Measurements from ENCODE around the gene C12orf42.

Gene C12orf42

DNA sequence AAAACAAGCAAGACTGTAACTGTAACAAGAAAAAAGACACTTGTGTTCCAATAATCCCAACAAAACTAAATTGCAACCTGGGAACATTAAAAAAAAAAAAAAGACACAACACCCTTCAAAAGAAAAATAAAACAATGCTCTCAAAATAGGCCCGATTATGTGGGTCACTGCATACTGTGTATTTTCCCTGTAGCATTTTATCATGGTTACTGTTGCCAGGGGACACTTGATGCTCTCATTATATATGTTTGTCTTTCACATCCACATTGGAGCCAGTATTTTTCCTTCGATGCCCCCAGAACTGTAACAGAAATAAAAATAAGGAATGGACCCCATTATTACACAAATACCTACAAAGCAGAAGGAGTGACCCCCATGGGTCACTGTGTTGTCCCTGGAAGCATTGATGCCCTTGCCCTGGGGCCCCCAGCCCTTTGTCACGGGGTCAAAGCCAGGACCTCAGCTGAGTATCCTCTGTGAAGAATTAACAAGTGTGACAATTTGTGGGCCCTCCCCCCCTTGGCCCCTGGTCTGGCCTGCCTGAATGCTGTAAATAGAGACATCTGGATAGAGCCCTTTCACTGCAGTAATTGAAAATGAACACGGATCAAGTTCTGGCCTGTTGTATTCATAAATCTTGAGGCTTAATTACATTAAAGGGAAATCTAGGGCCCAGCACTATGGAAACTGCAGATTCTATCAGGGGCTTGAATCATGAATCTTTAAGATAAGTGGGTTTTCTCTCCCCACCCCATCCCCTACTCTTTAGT lies 72.8 kb downstream of the C12orf42 start:
- Mint-ChIP-seq H3K4me1 (ENCODE audit: low read depth) (peaks cover 4% of the 10 kb centered on the region), H3K27ac (no peak overlapping the region), H3K36me3 (peaks cover 9% of the 10 kb centered on the region), H3K4me3 (no peak overlapping the region), H3K9me3 (ENCODE audit: low read depth) (peaks cover 6% of the 10 kb centered on the region), H3K27me3 (no peaks in the 10 kb centered on the region)

- H3K4me3 Mint-ChIP-seq: no peak overlapping the region
Observed at GRCh38 chr12:103422328-103422727, 73.4 kb downstream of the C12orf42 start.

DNA sequence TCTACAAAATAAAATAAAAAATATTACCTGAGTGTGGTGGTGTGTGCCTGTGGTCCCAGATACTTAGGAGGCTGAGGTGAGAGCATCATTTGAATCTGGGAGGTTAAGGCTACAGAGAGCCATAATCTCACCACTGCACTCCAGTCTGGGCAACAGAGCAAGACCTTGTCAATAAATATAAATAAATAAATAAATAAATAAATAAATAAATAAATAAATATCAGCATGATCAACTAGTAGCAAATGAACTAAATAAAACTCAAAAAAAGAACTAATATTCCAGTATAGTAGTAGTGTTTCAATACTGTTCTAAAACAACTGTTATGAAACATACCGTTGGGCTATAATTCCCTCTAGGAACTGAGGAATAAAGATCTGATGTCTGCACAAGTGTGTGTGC lies 74.4 kb downstream of the C12orf42 start:
- Mint-ChIP-seq H3K27ac (no peak overlapping the region), H3K27me3 (no peaks in the 10 kb centered on the region), H3K9me3 (ENCODE audit: low read depth) (no peaks in the 10 kb centered on the region), H3K4me3 (no peak overlapping the region), H3K4me1 (ENCODE audit: low read depth) (peaks cover 4% of the 10 kb centered on the region), H3K36me3 (peaks cover 4% of the 10 kb centered on the region)

More at GRCh38 chr12:103422328-103422727, 73.4 kb downstream of the C12orf42 start:
- Mint-ChIP-seq H3K9me3 (ENCODE audit: low read depth) (peaks cover under 1% of the 10 kb centered on the region), H3K27ac (no peak overlapping the region), H3K36me3 (peaks cover 4% of the 10 kb centered on the region), H3K4me1 (ENCODE audit: low read depth) (peaks cover 4% of the 10 kb centered on the region), H3K27me3 (no peaks in the 10 kb centered on the region)

- Mint-ChIP-seq H3K27me3 (no peaks in the 10 kb centered on the region), H3K27ac (no peak overlapping the region), H3K9me3 (ENCODE audit: low read depth) (no peaks in the 10 kb centered on the region), H3K4me1 (ENCODE audit: low read depth) (peaks cover 2% of the 10 kb centered on the region), H3K4me3 (no peak overlapping the region), H3K36me3 (peaks cover 3% of the 10 kb centered on the region)
Observed at GRCh38 chr12:103415681-103416080, 80.1 kb downstream of the C12orf42 start.

GRCh38 chr12:103401421-103401820 lies 94.3 kb downstream of the C12orf42 start:
- H3K36me3 Mint-ChIP-seq: peaks cover 8% of the 10 kb centered on the region
- no peak overlapping the region for H3K4me3 Mint-ChIP-seq
- peaks cover 11% of the 10 kb centered on the region for H3K4me1 Mint-ChIP-seq (ENCODE audit: low read depth)
- H3K9me3 Mint-ChIP-seq (ENCODE audit: low read depth): no peaks in the 10 kb centered on the region
- no peaks in the 10 kb centered on the region for H3K27me3 Mint-ChIP-seq
- no peak overlapping the region for H3K27ac Mint-ChIP-seq

GRCh38 chr12:103399986-103400385 lies 95.8 kb downstream of the C12orf42 start:
- Mint-ChIP-seq H3K4me1 (ENCODE audit: low read depth) (peaks cover 11% of the 10 kb centered on the region), H3K9me3 (ENCODE audit: low read depth) (no peaks in the 10 kb centered on the region), H3K4me3 (no peak overlapping the region), H3K27me3 (no peaks in the 10 kb centered on the region), H3K27ac (no peak overlapping the region), H3K36me3 (peaks cover 8% of the 10 kb centered on the region)

GRCh38 chr12:103397536-103397935 lies 98.2 kb downstream of the C12orf42 start:
- peaks cover 6% of the 10 kb centered on the region for H3K4me1 Mint-ChIP-seq (ENCODE audit: low read depth)
- H3K36me3 Mint-ChIP-seq: peaks cover 10% of the 10 kb centered on the region
- no peaks in the 10 kb centered on the region for H3K27me3 Mint-ChIP-seq
- H3K4me3 Mint-ChIP-seq: no peak overlapping the region
- H3K9me3 Mint-ChIP-seq (ENCODE audit: low read depth): no peaks in the 10 kb centered on the region
- H3K27ac Mint-ChIP-seq: no peak overlapping the region

- H3K27ac Mint-ChIP-seq: no peak overlapping the region
Observed at GRCh38 chr12:103392722-103393121, 103.0 kb downstream of the C12orf42 start.

DNA sequence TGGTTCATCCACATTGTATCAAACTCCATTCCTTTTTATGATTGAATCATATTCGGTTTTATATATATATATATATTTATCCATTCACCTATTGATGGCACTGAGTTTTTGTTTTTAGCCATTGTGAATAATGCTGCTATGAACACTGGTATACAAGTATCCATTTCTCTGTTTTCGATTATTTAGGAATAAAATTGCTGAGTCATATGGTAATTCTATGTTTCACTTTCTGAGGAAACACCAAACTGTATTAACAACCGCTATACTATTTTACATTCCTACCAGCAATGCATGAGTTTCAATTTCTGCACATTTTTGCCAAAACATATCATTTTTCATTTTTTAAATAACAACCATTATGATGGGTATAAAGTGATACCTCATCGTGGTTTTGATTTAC lies 104.7 kb downstream of the C12orf42 start:
- Mint-ChIP-seq H3K9me3 (ENCODE audit: low read depth) (no peaks in the 10 kb centered on the region), H3K27ac (no peak overlapping the region), H3K4me1 (ENCODE audit: low read depth) (no peaks in the 10 kb centered on the region), H3K4me3 (no peak overlapping the region), H3K27me3 (no peaks in the 10 kb centered on the region), H3K36me3 (peaks cover 2% of the 10 kb centered on the region)

More at GRCh38 chr12:103392722-103393121, 103.0 kb downstream of the C12orf42 start:
- Mint-ChIP-seq H3K4me1 (ENCODE audit: low read depth) (no peaks in the 10 kb centered on the region), H3K4me3 (no peak overlapping the region), H3K36me3 (peaks cover 10% of the 10 kb centered on the region), H3K27me3 (no peaks in the 10 kb centered on the region), H3K9me3 (ENCODE audit: low read depth) (no peaks in the 10 kb centered on the region)

GRCh38 chr12:103387385-103387784 lies 108.4 kb downstream of the C12orf42 start:
- Mint-ChIP-seq H3K4me3 (no peak overlapping the region), H3K36me3 (no peaks in the 10 kb centered on the region), H3K27me3 (no peaks in the 10 kb centered on the region), H3K9me3 (ENCODE audit: low read depth) (no peaks in the 10 kb centered on the region), H3K27ac (no peak overlapping the region), H3K4me1 (ENCODE audit: low read depth) (no peaks in the 10 kb centered on the region)

DNA sequence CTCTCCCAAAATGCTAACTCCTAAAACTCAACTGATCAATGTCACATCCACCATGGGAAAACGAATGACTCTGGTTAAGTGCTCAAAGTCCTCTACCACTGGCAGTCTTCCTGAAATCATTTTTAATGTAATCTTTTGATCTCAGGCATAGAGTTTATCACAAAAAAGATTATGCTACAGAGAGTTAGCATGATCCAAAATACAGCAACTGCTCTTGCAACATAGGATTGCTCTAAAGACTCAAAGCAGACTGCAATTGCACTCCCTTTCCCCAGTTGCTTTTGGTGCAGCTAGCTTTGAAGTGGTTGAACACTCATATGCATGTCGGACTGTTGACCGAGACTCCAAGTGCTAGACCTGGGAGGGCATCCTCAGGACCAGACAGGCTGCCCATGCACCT lies 109.3 kb downstream of the C12orf42 start:
- Mint-ChIP-seq H3K4me3 (no peak overlapping the region), H3K9me3 (ENCODE audit: low read depth) (no peaks in the 10 kb centered on the region), H3K36me3 (no peaks in the 10 kb centered on the region), H3K27me3 (no peaks in the 10 kb centered on the region), H3K4me1 (ENCODE audit: low read depth) (no peaks in the 10 kb centered on the region), H3K27ac (no peak overlapping the region)

- Mint-ChIP-seq H3K27me3 (no peaks in the 10 kb centered on the region), H3K4me1 (ENCODE audit: low read depth) (no peaks in the 10 kb centered on the region), H3K9me3 (ENCODE audit: low read depth) (no peaks in the 10 kb centered on the region), H3K27ac (no peak overlapping the region), H3K36me3 (peaks cover 2% of the 10 kb centered on the region), H3K4me3 (no peak overlapping the region)
Observed at GRCh38 chr12:103382736-103383346, 112.9 kb downstream of the C12orf42 start.

GRCh38 chr12:103382119-103382518 lies 113.6 kb downstream of the C12orf42 start:
- Mint-ChIP-seq H3K27me3 (no peaks in the 10 kb centered on the region), H3K36me3 (peaks cover 2% of the 10 kb centered on the region), H3K4me3 (no peak overlapping the region), H3K4me1 (ENCODE audit: low read depth) (no peaks in the 10 kb centered on the region), H3K9me3 (ENCODE audit: low read depth) (no peaks in the 10 kb centered on the region), H3K27ac (no peak overlapping the region)

GRCh38 chr12:103379670-103380069 lies 116.1 kb downstream of the C12orf42 start:
- Mint-ChIP-seq H3K4me1 (ENCODE audit: low read depth) (no peaks in the 10 kb centered on the region), H3K9me3 (ENCODE audit: low read depth) (no peaks in the 10 kb centered on the region), H3K36me3 (peaks cover 2% of the 10 kb centered on the region)

GRCh38 chr12:103373088-103373523 lies 122.7 kb downstream of the C12orf42 start:
- peak overlapping the region; percentile 36 for H3K27ac Mint-ChIP-seq
- peaks cover 22% of the 10 kb centered on the region for H3K4me1 Mint-ChIP-seq (ENCODE audit: low read depth)

More at GRCh38 chr12:103379670-103380069, 116.1 kb downstream of the C12orf42 start:
- H3K4me3 Mint-ChIP-seq: no peak overlapping the region
- H3K27me3 Mint-ChIP-seq: no peaks in the 10 kb centered on the region
- H3K27ac Mint-ChIP-seq: no peak overlapping the region

More at GRCh38 chr12:103373088-103373523, 122.7 kb downstream of the C12orf42 start:
- H3K9me3 Mint-ChIP-seq (ENCODE audit: low read depth): no peaks in the 10 kb centered on the region
- H3K4me3 Mint-ChIP-seq: no peak overlapping the region
- H3K27me3 Mint-ChIP-seq: no peaks in the 10 kb centered on the region
- peaks cover 10% of the 10 kb centered on the region for H3K36me3 Mint-ChIP-seq
